Right cardiac atrium (tissue), 5 donors: ENCODE results near the gene SLC40A1. TPM values are rescaled to one million over a fixed set of nuclear protein-coding genes. Genes with fewer than 3 reads are reported as not detected.

Experiments used
- ATAC-seq, 2 donors: fragments of 200-7000 bp; cut with Tn5 transposase; one replicate each; pipeline versions ENCODE4 v1.8.0 to v1.9.1; 2020; ENCODE audit warnings: moderate library complexity in 2 of 2, mild to moderate bottlenecking in 1 of 2
- DNase-seq, 3 donors: peaks; one replicate each; pipeline ENCODE4 v3.0.0-alpha.2; 2020
- H3K27ac ChIP-seq: one replicate; pipeline ENCODE4 v1.5.1; 2013; ENCODE audit warnings: mild to moderate bottlenecking, low read length, control low read depth, moderate library complexity
- H3K27me3 ChIP-seq: one replicate; pipeline ENCODE4 v1.6.1; 2013; ENCODE audit not compliant: control insufficient read depth, insufficient read depth
- H3K4me1 ChIP-seq: one replicate; pipeline ENCODE4 v1.6.1; 2013; ENCODE audit warnings: low read length; ENCODE audit not compliant: control insufficient read depth, insufficient read depth
- H3K4me3 ChIP-seq: one replicate; pipeline ENCODE4 v1.5.1; 2013; ENCODE audit warnings: low read length, control low read depth
- H3K9me3 ChIP-seq: one replicate; pipeline ENCODE4 v1.6.1; 2013; ENCODE audit warnings: low read length; ENCODE audit not compliant: control insufficient read depth
- WGBS: extraction: QIAGEN DNeasy Blood & Tissue Kit; methylation state at CpG from one replicate; pipeline ENCODE4 v1.1.7; 2013; 5-methylcytosine and 5-hydroxymethylcytosine counted together
- intact Hi-C, 4 donors: fragments of 100-400 bp; cut with DNase I; formaldehyde crosslinking; loops; one replicate each; pipeline versions ENCODE4 v1.11.0 to v1.14.0; 2022 to 2023
- polyA plus RNA-seq: library from polyadenylated mRNA; stranded (reverse); fragments of 200-250 nt; gene quantifications from one replicate; pipeline ENCODE4 v1.2.3, GENCODE V29; 2013
- total RNA-seq, 4 donors: library from RNA; stranded (reverse); fragmentation: NEBNext Ultra II Directional; extraction: Animal tissue kit (Norgen Biotek cat#: 25700); gene quantifications; one replicate each; pipeline ENCODE4 v1.2.1, GENCODE V29; 2021
- donor health status: healthy with polysubstance abuse.
- donor health status: DM: no; HTN: yes; CAD: no.
- donor health status: DM: no; HTN: no; CAD: no.
- donor health status: DM: no; HTN: yes; CAD: no; lungs with severe emphysema.
- donor health status: DM: yes; HTN: yes; CAD: no.

The SLC40A1 gene
- total and polyA plus RNA-seq, 5 donors: 32.2 to 86.9 (median 65.7) TPM

- no peak overlapping the region for H3K4me3 ChIP-seq
- no peak overlapping the region for H3K27ac ChIP-seq
- no peaks in the 10 kb centered on the region for H3K27me3 ChIP-seq
- intact Hi-C loops: no loop called here
- DNase-seq (no peak), ATAC-seq (peak in 1 of 2 donors; percentile 27)
- no peaks in the 10 kb centered on the region for H3K9me3 ChIP-seq
- peaks cover 5% of the 10 kb centered on the region for H3K4me1 ChIP-seq
Observed at GRCh38 chr2:189551808-189552207, 28.8 kb downstream of the SLC40A1 start.

DNA sequence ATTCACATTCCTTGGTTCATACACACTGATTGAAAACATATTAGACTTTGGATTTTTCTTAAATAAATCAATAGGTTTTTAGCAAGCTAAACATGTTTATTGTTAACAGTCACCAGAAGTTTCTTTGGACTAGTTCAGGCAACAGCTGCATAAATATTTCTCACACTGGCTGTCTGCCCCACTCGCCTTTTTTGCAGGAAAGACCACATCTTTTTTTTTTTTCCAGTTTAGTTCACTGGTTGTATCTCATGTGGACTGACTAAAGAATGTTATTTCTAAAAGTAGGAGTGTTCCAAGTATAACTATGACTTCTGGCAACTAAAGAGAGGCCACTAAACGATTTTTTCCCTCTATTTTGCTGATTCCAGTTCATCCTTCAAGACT, 31.1 kb downstream of the SLC40A1 start:
- Histone ChIP-seq H3K27me3 (no peaks in the 10 kb centered on the region), H3K4me1 (peaks cover 5% of the 10 kb centered on the region), H3K4me3 (no peak overlapping the region), H3K9me3 (no peaks in the 10 kb centered on the region), H3K27ac (no peak overlapping the region)
- intact Hi-C loops: no loop called here
- DNase-seq (peak; percentile 39 to 80 (median 72)), ATAC-seq (peak; percentile 17 to 52)
- 29% methylated on average over 2 of the region's 2 CpGs for WGBS

DNA sequence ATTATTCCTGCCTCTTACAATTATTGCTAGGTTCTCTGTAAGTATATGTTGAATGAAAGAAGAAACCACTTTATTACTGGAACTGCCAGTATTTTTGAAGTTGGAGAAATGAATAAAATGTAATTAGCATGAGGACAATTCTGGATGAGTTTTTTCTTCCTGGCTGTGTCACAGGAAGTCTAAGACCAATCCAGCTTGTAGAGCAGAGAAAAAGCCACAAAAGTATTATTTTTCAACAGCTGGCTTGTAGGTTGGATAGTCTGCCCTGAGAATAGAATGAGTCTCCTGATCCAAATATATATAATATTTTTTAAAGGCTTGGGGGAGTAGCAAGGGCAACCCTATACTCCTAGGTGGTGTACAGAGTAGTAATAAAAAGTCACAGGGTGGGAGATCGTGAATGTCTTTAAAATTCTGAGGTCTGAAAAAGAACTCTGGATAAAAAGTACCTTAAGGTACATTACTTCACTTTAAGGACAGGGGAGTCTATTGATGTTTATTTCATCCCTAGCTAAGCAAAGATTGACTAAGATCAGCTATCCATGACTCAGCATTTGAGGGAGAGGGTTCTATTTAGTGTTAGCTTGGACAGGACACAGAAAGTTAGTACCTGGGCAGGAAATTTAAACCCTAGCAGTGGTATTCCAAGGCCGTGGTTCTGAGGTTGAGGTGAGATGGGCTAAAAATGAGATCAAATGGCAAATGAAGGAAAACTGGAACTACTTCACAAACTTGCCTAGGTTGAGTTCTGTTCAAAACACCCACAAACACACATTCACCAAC, 31.7 kb downstream of the SLC40A1 start:
- H3K4me1 ChIP-seq: peaks cover 3% of the 10 kb centered on the region
- DNase-seq: no peak

DNA sequence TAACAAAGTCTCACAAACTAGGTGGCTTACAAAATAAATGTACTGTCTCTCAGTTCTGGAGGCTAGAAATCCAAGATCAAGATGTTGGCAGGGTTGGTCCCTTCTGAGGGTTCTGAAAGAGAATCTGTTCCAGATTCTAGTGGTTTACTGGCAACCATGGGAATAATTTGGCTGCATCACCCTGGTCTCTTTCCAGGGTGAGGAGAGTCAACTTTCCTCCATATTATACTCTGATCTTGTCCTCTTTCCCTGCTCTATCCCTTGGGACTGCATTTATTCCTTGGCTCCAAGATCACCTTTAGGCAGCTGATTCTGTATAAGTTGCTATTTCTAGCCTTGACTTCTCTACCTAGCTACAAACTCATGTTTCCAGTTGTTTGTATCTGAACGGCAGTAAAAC, 35.2 kb downstream of the SLC40A1 start:
- WGBS: 43% methylated on average over 1 of the region's 1 CpG
- H3K9me3 ChIP-seq: no peaks in the 10 kb centered on the region
- DNase-seq: no peak
- ATAC-seq: peak; percentile 61 to 66
- H3K27me3 ChIP-seq: no peaks in the 10 kb centered on the region
- H3K4me1 ChIP-seq: peaks cover 4% of the 10 kb centered on the region
- no peak overlapping the region for H3K27ac ChIP-seq
- intact Hi-C loops: no loop called here
- no peak overlapping the region for H3K4me3 ChIP-seq

More for the DNA sequence above, 31.7 kb downstream of the SLC40A1 start:
- no peak overlapping the region for H3K4me3 ChIP-seq
- intact Hi-C loops: no loop called here
- peak overlapping the region; percentile 75 for H3K27ac ChIP-seq
- ATAC-seq: no peak
- no peaks in the 10 kb centered on the region for H3K27me3 ChIP-seq
- H3K9me3 ChIP-seq: no peaks in the 10 kb centered on the region
- WGBS: 59% methylated on average over 2 of the region's 2 CpGs

- Histone ChIP-seq H3K4me3 (no peak overlapping the region), H3K27me3 (no peaks in the 10 kb centered on the region), H3K27ac (peak overlapping the region; percentile 37), H3K9me3 (no peaks in the 10 kb centered on the region), H3K4me1 (peaks cover 4% of the 10 kb centered on the region)
- ATAC-seq (peak; percentile 40 to 71), DNase-seq (no peak)
- intact Hi-C loops: no loop called here
- WGBS: 78% methylated on average over 5 of the region's 5 CpGs
Observed at GRCh38 chr2:189544318-189545042, 36.1 kb downstream of the SLC40A1 start.

DNA sequence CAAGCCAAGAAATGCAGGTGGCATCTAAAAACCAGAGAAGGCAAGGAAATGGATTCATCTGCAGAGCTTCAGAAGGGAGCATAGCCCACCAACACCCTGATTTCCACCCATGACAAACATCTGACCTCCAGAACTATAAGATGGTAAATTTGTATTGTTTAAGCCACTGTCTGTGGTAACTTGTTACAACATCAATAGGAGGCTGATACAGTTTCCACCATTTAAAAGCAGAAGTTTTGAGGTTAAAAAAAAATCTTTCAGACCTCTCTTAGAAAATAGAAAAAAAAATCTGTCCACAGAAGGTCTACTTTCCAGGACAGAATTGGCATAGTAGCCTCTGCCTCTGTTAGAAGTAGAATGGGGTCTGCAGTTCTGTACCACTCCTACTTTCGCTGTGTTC, 37.2 kb downstream of the SLC40A1 start:
- Histone ChIP-seq H3K27me3 (no peaks in the 10 kb centered on the region), H3K4me1 (peaks cover 2% of the 10 kb centered on the region), H3K9me3 (no peaks in the 10 kb centered on the region), H3K4me3 (no peak overlapping the region), H3K27ac (no peak overlapping the region)
- DNase-seq (no peak), ATAC-seq (no peak)
- intact Hi-C loops: no loop called here
- WGBS: 94% methylated on average over 1 of the region's 1 CpG

GRCh38 chr2:189542145-189542882, 38.3 kb downstream of the SLC40A1 start:
- Histone ChIP-seq H3K4me3 (no peak overlapping the region), H3K27ac (no peak overlapping the region), H3K4me1 (peaks cover 2% of the 10 kb centered on the region), H3K9me3 (no peaks in the 10 kb centered on the region), H3K27me3 (no peaks in the 10 kb centered on the region)
- WGBS: 90% methylated on average over 6 of the region's 6 CpGs
- DNase-seq (no peak), ATAC-seq (no peak)
- intact Hi-C loops: no loop called here

DNA sequence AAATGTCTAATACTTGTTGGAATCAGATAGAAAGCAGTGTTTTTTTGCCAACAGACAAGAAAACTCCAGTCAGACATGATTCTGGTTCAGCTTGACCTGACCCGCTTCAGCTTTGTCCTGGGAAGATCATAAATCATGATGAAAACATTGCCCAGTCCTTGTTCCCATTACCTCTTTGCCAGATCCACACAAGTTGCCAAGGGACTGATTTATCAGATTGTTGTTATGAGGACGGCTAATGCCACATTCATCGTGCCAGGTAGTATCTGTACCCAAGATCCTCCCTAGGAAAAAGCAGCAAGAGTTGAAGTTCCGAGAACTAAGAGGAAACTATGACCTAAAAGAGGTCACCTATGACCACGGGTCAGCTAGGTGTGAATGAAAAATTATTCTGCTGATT, 39.0 kb downstream of the SLC40A1 start:
- WGBS: 86% methylated on average over 5 of the region's 5 CpGs
- Histone ChIP-seq H3K27ac (no peak overlapping the region), H3K4me3 (no peak overlapping the region), H3K27me3 (no peaks in the 10 kb centered on the region), H3K9me3 (no peaks in the 10 kb centered on the region), H3K4me1 (peaks cover 2% of the 10 kb centered on the region)
- ATAC-seq (no peak), DNase-seq (no peak)
- intact Hi-C loops: no loop called here

DNA sequence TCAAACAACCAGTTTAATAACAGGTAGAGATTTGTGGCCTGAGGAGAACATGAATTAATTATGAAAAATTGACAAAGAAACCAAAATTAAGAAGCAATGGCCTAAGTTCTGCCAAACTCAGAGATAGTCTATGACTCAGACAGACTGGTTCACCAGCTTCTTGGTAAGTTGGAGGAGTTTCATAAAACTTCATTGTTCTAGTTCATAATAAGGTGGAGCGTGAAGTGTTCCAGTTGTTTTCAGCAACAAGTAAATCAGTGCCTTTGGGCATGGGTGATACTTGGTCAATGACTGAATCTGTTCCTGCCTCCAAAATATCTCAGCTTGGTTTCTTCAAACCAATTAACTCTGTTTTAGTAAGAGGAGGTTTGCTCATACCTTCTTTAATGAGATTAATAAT, 40.0 kb downstream of the SLC40A1 start:
- ATAC-seq (no peak), DNase-seq (no peak)
- 90% methylated on average over 1 of the region's 1 CpG for WGBS
- Histone ChIP-seq H3K4me1 (peaks cover 2% of the 10 kb centered on the region), H3K4me3 (no peak overlapping the region), H3K27me3 (no peaks in the 10 kb centered on the region), H3K9me3 (no peaks in the 10 kb centered on the region), H3K27ac (no peak overlapping the region)
- intact Hi-C loops: no loop called here

DNA sequence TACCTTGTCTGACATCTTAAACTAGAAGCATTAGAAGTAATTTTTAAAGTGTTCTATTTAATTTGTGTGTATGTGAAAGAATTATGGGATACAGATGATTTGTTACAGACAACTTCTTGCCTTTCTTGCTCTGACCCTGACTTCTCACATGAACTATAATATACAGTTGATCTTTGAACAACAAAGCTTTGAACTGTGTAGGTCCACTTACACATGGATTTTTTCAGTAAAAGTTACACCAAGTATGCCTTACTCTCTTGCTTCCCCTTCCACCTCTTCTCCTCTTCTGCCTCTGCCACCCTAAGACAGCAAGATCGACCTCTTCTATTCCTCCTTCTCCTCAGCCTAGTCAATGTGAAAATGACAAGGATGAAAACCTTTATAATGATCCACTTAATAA, 42.2 kb downstream of the SLC40A1 start:
- no peaks in the 10 kb centered on the region for H3K4me1 ChIP-seq
- no peaks in the 10 kb centered on the region for H3K9me3 ChIP-seq
- no peak for ATAC-seq
- 90% methylated on average over 1 of the region's 1 CpG for WGBS
- no peak for DNase-seq
- H3K4me3 ChIP-seq: no peak overlapping the region
- intact Hi-C loops: no loop called here
- H3K27ac ChIP-seq: no peak overlapping the region
- H3K27me3 ChIP-seq: no peaks in the 10 kb centered on the region

- H3K9me3 ChIP-seq: no peaks in the 10 kb centered on the region
- DNase-seq (no peak), ATAC-seq (no peak)
- no peak overlapping the region for H3K4me3 ChIP-seq
- no peaks in the 10 kb centered on the region for H3K27me3 ChIP-seq
- intact Hi-C loops: no loop called here
- H3K27ac ChIP-seq: no peak overlapping the region
- H3K4me1 ChIP-seq: no peaks in the 10 kb centered on the region
- 59% methylated on average over 3 of the region's 3 CpGs for WGBS
Observed at GRCh38 chr2:189536830-189537229, 43.8 kb downstream of the SLC40A1 start.
